GM10266 (cell line): ENCODE data around the gene PLA2R1.
"Not testable (repeated sequence)": the region's sequence is repeated elsewhere in the genome, so short reads cannot be mapped to it uniquely, and the experiment has no call there.

Experiments used
- DNase-seq: peaks from one replicate; pipeline ENCODE4 v3.0.0; 2012; ENCODE audit errors: extremely low spot score
- CTCF ChIP-seq: IDR thresholded peaks from 2 replicates; pipeline ENCODE4 v1.5.1; 2012; ENCODE audit warnings: mild to moderate bottlenecking, low read depth; ENCODE audit not compliant: control insufficient read depth, insufficient read depth; ENCODE audit errors: missing control alignments

Gene PLA2R1

GRCh38 chr2:159968279-159968900 is 94.0 kb downstream of the PLA2R1 start:
- peak; percentile 74 for TF ChIP-seq CTCF
- peak; percentile 48 for DNase-seq

GRCh38 chr2:159963700-159964099 is 98.7 kb downstream of the PLA2R1 start:
- peak; percentile 9 for DNase-seq

GRCh38 chr2:159962513-159962912 is 99.9 kb downstream of the PLA2R1 start:
- not testable (repeated sequence) for DNase-seq

More at GRCh38 chr2:159963700-159964099, 98.7 kb downstream of the PLA2R1 start:
- TF ChIP-seq CTCF = no peak

- DNase-seq = no peak
- no peak for TF ChIP-seq CTCF
Observed at GRCh38 chr2:159961451-159961850, 101.0 kb downstream of the PLA2R1 start.

- no peak for DNase-seq
- no peak for TF ChIP-seq CTCF
Observed at GRCh38 chr2:159961037-159961436, 101.4 kb downstream of the PLA2R1 start.

- peak; percentile 20 for DNase-seq
- no peak for TF ChIP-seq CTCF
Observed at GRCh38 chr2:159960414-159960813, 102.0 kb downstream of the PLA2R1 start.

GRCh38 chr2:159959136-159959535 is 103.3 kb downstream of the PLA2R1 start:
- TF ChIP-seq CTCF = no peak
- no peak for DNase-seq

- DNase-seq = no peak
Observed at GRCh38 chr2:159953136-159953823, 109.1 kb downstream of the PLA2R1 start.

More at GRCh38 chr2:159953136-159953823, 109.1 kb downstream of the PLA2R1 start:
- TF ChIP-seq CTCF = no peak
